Urothelium cell line (cell line): Measurements from ENCODE around the gene SLITRK3.

Experiments
- DNase-seq: peaks from one replicate; pipeline ENCODE4 v3.0.0; 2011; ENCODE audit warnings: low spot score, mixed read lengths
- FAIRE-seq: peaks from 2 replicates; lab custom pipeline; 2011; peaks lifted over from hg19 to GRCh38; lab: Jason Lieb, UNC

SLITRK3 gene, protein sequence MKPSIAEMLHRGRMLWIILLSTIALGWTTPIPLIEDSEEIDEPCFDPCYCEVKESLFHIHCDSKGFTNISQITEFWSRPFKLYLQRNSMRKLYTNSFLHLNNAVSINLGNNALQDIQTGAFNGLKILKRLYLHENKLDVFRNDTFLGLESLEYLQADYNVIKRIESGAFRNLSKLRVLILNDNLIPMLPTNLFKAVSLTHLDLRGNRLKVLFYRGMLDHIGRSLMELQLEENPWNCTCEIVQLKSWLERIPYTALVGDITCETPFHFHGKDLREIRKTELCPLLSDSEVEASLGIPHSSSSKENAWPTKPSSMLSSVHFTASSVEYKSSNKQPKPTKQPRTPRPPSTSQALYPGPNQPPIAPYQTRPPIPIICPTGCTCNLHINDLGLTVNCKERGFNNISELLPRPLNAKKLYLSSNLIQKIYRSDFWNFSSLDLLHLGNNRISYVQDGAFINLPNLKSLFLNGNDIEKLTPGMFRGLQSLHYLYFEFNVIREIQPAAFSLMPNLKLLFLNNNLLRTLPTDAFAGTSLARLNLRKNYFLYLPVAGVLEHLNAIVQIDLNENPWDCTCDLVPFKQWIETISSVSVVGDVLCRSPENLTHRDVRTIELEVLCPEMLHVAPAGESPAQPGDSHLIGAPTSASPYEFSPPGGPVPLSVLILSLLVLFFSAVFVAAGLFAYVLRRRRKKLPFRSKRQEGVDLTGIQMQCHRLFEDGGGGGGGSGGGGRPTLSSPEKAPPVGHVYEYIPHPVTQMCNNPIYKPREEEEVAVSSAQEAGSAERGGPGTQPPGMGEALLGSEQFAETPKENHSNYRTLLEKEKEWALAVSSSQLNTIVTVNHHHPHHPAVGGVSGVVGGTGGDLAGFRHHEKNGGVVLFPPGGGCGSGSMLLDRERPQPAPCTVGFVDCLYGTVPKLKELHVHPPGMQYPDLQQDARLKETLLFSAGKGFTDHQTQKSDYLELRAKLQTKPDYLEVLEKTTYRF

DNA sequence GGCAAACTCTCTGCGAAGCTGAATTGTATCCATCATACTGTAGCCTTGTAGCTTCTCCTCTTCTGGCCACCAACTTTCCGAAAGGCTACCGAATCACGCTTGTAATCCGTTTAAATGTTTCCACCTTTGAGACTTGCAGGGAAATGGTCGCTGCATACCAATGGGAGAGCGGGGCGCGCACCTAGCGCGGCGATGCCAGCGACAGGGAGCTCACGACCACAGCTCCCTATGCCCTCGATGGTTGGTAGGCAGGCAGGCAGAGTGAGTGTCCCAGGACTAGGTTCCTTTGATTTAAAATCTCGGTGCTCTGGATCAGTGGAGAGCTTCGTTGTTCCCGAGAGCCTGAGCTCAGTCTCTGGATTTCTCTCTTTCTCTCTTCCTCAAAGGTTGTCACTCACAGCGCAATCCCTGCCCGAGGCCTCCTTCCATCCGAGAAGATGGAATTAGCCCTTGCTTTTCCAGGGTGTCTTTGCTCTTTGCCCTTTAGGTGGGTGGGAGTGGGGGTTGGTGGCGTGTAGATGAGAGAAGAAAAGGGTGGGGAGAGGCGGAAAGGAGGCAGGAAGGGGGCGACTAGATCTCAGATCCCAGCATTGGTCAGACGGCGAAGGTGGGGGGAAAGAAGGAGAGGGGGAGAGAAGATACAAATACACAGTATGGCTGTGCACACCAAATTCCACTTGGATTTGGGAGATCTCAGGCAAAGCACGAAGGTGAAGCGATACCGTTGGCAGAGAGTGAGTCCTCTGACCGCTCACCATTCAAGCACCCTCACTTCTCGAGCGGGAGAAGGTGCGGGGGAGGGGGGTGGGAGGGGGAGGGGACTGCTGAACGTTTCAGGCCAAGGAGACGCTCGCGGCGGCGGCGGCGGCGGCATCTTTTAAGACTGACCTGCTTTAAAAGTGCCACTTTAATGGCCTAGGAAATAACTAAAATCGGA is at the start of gene SLITRK3:
TSS of gene SLITRK3 (minus strand) at position 745 of the 937 bp plus-strand sequence. CDS start 5,554 bp downstream, outside the sequence.
- FAIRE-seq (no peak), DNase-seq (no peak)

DNA sequence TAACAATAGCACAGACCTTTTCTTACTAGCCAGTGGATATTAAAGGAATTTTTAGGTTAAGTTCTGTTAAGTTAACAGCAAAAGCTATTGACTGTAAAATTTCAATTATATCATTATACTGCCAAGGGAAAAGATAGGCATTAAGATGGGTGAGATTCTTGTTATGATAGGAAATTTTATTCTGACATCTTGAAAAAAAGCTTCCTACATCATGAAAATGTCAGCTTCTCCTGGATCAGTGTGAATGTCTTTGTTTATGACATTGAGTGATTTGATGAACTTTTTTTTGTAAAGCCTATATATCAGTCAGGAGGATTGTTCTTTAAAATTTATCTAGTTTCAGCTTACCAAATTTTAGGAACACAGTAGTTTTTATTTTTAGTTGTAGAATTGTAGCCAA is 47.4 kb upstream of the SLITRK3 start:
- no peak for FAIRE-seq
- DNase-seq = no peak

DNA sequence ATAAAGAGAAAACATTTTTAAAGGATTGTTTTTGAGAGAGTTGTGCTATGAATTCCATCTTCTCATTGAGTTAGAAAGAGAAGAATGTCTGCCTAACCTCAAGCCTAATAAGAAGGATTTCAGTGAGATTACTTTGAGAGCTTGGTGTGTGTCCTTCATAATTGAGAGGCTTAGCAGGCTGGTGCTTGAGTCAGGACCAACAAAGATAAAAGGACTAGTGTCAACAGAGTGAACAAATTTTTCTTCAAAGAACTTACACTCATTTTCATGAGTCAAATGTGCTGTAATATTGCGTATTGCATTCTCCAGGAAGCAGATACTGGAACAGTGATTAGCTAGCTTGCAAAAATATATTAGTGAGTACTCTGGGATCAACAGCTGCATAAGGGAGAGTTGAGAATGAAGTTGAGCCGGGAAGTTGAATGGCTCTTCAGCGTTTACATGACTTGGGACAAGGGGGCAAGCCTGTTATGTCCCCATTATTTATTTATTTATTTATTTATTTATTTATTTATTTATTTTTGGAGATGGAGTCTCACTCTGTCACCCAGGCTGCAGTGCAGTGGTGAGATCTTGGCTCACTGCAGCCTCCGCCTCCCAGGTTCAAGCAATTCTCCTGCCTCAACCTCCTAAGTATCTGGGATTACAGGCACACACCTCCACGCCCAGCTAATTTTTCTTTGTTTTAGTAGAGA is 37.5 kb upstream of the SLITRK3 start:
- DNase-seq (no peak), FAIRE-seq (no peak)

DNA sequence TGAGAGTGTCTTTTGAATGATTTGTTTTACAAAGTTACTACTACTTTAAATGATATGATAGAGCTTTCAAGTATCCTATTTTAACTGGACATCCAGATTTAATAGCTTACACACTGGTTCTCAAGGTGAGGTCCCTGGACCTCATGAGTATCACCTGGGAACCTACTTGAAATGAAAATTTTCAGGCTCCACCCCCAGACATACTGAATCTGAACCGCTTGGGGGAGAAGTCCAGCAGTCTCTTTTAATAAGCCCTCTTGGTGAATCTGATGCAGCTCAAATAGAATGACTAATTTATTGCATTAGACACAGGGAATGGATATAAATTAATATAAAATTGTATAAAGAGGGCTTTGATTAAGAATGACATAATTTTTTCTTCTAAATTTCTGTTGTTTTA is 29.4 kb upstream of the SLITRK3 start:
- FAIRE-seq (no peak), DNase-seq (no peak)

DNA sequence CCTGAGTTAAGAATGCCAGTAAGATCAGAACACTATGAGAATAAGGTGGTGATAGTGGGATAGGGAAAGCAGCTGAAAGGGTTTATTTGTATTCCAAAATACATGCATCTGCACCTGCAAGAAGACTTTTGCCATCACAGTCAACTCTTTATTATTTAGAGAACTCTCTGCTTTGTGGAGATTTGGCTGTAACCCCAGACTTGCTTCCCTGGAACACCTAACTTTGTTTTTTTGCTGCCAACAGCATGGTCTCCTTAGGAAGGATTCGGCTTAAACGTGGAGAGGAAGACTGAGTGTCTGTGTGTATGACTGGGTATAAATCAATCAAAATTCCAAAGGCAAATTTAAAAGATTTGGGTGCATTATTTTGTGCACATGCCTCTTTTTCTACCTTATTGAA is 21.6 kb upstream of the SLITRK3 start:
- FAIRE-seq = no peak
- DNase-seq = no peak

DNA sequence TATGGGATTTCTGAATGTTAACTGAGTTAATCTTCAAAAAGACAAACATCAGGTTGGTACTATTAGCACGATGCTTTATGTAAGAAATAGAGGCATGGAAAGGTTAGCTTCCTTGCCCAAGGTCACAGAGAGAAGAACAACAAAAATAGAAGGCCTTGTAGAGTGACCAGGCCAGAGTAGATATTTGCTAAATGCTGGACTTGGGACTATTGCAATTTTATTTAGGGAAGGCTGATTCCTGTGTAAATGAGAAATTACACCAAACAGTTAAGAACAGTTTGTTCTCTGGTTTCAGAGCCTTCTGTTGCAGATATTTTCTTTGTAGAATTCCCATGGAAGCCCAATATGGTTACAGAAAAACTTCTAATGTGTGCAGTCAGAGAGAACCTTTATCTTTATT is 16.4 kb upstream of the SLITRK3 start:
- FAIRE-seq = no peak

DNA sequence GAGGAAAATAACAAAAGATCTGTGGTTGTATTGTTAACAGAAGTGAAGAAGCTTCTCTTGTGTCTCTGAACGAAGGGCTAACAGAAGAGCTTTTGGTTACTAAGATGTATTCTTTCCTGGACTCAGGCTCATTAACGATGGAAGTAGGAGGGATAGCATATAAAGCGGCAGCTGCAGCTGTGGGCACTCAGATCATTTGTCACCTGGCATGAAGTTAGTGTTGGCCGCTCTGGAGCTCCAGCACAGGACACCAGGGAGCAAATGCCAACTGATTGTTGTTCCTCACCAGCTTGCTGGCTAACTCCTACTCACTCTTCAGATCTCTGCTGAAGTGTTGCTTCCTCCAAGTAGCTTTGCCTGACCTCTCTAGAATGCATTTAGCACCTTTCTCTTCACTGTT is 15.5 kb upstream of the SLITRK3 start:
- no peak for FAIRE-seq

More for the DNA sequence above, 16.4 kb upstream of the SLITRK3 start:
- no peak for DNase-seq

DNA sequence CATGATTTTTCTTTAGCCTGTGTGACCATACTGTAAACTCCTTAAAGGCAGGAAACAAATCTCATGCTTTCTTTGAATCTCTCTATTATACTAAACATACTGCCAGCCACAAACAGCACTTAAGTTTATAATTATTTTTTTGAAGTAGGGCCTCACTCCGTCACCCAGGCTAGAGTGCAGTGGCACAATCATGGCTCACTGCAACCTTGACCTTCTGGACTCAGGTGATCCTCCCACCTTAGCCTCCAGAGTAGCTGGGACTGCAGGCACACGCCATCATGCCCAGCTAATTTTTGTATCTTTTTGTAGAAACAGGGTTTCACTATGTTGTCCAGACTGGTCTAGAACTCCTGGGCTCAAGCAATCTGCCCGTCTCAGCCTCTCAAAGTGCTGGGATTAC is 14.5 kb upstream of the SLITRK3 start:
- DNase-seq (no peak), FAIRE-seq (no peak)

More for the DNA sequence above, 15.5 kb upstream of the SLITRK3 start:
- no peak for DNase-seq

DNA sequence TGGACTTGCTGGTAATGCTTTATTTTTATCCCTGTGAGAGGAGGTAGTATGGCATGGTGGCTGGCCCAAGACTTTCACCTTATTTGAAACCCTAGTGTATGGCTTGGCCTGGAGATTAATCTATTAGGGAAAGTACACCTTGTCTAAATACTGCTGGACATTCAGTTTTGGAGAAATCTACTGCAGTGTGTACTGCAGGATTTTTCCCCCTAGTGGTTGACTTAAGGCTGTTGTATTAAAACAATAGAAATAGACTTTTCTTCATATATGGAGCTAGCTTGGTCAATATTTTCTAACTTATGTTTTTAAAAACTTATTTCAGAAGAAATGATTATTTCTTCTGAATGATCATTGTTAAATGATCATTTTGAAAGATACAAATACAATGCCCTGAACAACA is 13.9 kb upstream of the SLITRK3 start:
- DNase-seq (no peak), FAIRE-seq (no peak)

DNA sequence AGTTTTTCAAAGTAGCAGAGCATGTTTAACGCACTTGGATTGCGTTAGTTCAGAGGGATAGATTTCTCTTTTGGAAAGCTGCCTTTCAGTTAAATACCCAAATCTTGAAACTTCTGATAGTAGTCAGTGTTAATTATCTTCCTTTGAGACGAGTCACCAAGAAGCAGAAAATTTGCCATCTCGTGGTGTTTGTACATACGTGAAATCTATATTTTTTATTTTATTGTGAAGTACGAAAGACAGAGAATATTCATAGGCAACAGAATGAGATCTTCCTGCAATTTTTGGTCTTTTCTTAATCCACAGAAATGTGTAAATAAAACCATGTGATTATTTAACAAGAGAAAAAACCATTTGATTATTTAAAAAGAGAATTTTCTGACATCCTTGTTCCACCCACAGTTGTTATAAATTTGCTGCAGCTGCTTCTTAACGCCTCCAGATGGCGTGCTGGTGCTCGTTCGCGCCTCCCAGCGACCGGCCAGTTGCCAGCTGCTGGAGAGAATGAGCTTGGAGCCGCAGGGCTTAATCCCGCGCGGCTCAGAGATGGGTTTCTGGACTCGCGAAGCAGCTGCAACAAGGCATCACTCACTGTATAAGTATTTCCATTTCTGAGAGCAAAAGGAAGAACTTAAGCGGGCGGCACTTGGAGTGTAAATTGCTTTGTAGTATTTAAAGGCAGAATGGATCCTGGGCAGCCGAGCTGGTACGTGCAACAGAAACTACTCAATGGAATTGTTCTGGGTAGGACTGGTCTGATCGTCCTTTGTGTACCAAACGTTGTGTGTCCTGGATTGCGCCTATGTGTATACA is 10.5 kb upstream of the SLITRK3 start:
- no peak for FAIRE-seq
- peak; percentile 72 for DNase-seq

DNA sequence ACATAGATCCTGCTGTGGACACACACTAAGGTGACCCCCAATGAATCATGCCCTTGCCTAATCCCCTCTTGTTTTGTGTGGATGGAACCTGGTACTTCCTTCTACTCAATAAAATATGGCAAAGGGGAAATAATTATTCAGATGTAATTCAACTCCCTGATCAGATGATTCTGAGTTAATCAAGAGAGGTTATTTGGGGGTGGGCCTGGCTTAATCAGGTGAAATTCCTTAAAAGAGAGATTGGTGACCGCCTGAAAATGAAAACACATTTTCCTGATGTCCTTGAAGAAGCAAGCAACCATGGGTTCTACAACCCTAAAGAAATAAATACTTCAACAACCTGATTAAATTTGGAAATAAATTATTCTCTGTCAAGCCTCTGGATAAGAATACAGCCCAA is 8.3 kb upstream of the SLITRK3 start:
- no peak for DNase-seq
- FAIRE-seq = no peak

DNA sequence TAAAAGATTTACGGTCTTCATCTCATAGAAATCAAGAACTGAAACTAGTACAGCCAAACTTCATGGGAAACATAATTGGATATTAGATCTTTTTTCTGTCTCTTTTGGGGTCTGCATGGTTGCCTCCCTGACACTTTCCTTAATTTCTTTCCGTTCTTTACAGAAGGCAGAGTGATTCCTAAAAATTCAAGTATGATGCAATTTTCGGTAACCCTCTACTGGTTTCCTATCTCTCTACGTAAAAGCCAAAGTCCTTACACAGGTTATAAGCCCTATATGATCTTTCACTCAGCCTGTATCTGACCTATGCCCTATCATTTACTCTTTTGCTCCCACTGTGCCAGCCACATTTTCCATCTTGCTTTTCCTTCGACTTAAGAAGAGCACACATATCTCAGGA is 6.8 kb upstream of the SLITRK3 start:
- FAIRE-seq (no peak), DNase-seq (no peak)

DNA sequence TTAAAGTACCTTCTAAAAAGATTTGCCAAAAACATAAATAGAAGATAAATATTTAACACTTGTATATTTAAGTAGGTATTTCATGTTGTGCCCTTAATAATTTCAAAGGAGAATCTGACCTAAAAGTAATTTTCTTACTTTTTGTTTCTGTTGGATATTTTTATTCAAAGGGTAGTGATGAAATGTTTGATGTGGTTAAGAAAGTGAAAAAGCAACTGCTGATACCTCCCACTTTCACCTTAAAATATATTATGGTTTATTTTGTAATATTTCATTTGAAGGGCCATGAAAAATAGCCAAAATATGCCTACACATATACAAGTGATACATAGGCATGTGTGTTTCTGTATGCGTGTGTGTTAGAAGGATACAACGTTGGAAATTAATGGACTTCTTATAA is 5.8 kb upstream of the SLITRK3 start:
- FAIRE-seq = no peak
- no peak for DNase-seq

DNA sequence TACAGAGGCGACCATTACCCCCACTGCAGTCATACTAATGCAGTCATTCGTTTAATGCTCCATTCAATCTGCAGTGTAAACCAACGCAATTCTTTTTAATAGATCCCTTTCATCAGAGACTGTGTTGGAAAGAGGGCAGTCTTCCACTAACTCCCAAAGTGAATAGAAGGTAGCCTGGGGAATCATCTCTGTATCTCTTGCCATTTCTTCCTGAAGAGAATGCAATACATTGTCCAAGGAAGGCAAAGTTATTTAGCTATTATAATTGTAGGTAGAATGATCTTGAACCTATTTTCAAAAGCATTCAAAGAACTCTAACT is 1.3 kb upstream of the SLITRK3 start:
- no peak for FAIRE-seq
- no peak for DNase-seq

DNA sequence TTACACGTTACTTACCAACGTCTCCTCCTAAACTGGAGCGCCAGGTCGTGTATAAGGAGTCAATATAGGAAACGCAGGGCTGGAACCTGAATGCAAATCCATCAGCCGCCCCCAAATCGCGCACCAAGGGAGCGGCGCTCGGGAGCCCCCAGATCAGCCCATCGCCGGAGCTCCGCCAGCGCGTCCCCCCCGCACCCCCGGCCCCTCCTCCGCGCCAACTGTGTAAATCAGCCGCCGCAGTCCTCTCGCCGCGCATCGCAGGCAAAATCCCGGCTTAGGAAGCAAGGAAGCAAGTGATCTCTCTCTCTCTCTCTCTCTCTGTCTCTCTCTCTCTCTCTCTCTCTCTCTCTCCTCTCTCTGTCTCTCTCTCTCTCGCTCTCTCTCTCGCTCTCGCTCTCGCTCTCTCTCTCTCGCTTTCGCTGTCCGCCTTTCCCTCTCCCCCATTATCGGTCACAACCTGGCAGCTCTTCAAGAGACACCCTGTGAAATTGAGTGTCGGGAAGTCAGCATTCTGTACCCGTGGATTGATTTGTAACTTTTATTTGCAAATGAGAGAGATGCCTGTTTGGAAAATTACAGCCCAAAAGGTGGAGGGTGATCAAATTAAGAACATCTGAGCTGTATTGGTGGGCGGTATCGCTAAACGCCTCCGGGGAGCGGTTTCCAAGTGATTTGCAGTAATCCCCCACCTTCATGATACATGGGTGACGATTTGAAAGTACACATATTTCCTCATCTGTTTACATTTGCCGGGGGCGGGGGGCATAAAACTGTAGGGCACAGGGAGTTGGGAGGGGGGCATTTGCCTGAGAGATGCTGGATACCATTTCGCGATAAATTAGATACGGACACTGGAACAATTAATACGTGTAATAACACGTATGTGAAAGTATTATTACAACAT is 645 bp upstream of the SLITRK3 start:
- DNase-seq (peak; percentile 16), FAIRE-seq (no peak)

DNA sequence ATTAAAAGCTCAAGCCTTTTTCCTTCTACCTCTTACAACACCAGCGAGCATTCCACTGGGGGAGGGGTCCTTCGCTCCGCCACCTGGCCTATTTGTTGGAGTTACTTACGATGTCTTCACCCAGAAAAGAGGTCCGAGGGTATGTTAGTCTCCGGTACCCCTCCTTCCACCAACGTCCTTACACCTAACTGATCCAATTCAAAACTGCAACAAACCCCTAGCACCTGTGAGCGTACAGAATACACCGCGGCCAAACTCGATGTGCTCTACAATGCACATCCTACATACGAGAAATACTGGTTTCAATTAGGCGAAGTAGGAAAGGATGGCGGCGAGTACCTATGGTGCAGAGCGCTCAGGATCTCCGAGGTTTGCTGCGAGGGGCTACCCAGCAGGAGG is 944 bp downstream of the SLITRK3 start:
- FAIRE-seq (no peak), DNase-seq (no peak)

DNA sequence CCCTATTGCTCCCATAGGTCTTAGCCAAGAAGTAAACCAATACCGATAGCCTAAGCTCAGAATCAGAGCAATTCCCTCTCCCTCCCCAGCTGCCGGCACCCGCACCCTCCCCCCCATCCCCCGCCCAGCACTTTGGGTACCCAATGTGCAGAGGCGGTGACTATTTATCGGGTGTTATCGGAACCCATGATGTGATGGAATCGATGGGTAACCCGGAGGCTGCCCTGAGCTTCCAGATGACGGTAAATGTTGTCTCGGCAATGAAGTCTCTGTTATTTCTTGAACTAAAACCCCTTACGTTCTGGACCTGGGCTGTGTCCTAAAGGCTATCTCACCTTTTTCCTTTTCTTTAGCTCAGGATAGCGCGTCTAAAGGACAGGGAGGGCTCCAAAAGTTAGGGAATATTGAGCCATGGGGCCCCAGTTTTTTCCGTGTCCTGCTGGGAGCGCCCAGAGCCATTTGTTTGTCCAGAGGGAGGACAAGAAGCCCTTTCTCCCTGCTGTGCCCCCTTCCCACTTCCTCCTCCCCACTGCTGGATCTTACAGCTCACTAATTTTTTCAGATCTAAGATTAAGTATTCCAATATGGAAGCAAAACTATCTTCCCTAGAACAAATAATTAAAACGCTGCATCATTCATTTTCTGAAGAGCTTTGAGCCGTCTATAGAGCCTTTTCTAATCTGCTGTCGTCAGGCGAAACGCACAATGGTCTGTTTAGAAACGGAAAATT is 1.5 kb downstream of the SLITRK3 start:
- FAIRE-seq (no peak), DNase-seq (no peak)
